Activated CD4-positive, alpha-beta T cell treated with anti-CD3 and anti-CD28 coated beads, Interleukin-2, amount 10 ng/mL, durations not matched to agents 7 days and 5 days (primary cell): ENCODE measurements around the gene SLC12A6. TPM values are rescaled to one million over a fixed set of nuclear protein-coding genes. Genes with fewer than 3 reads are reported as not detected.
A peak's percentile ranks its signal among the peaks of the same experiment; 100 is the strongest.

ENCODE experiments used
- CTCF ChIA-PET: fragments of 350-600 bp; sonication (Branson Sonifier 250); formaldehyde crosslinking; loops from one replicate; lab custom pipeline; 2021; ENCODE audit warnings: antibody characterized with exemption; lab: Charles Lee
- POLR2A ChIA-PET: fragments of 350-600 bp; sonication (Branson Sonifier 250); formaldehyde crosslinking; loops from one replicate; lab custom pipeline; 2021; ENCODE audit warnings: antibody characterized with exemption; lab: Charles Lee
- DNase-seq: peaks from one replicate; pipeline ENCODE4 v3.0.0-alpha.2; 2020
- H3K27ac Mint-ChIP-seq: one replicate; pipeline ENCODE4 v1.8.0; 2021; ENCODE audit warnings: mild to moderate bottlenecking, moderate library complexity, mixed read lengths
- H3K27me3 Mint-ChIP-seq: one replicate; pipeline ENCODE4 v1.8.0; 2021; ENCODE audit warnings: mixed read lengths
- H3K36me3 Mint-ChIP-seq: one replicate; pipeline ENCODE4 v1.8.0; 2021; ENCODE audit warnings: low read depth, mixed read lengths
- H3K4me1 Mint-ChIP-seq: one replicate; pipeline ENCODE4 v1.8.0; 2021; ENCODE audit warnings: mixed read lengths
- H3K4me3 Mint-ChIP-seq: one replicate; pipeline ENCODE4 v1.8.0; 2021; ENCODE audit warnings: mild to moderate bottlenecking, moderate library complexity, mixed read lengths
- H3K9me3 Mint-ChIP-seq: one replicate; pipeline ENCODE4 v1.8.0; 2021; ENCODE audit warnings: mixed read lengths
- total RNA-seq, 2 experiments: library from RNA; stranded (reverse); gene quantifications; one replicate each; pipeline ENCODE4 v1.2.3, GENCODE V29; 2021

Gene SLC12A6
- total RNA-seq, 2 experiments from 2014 or later: 32.7 to 36.7 TPM

DNA sequence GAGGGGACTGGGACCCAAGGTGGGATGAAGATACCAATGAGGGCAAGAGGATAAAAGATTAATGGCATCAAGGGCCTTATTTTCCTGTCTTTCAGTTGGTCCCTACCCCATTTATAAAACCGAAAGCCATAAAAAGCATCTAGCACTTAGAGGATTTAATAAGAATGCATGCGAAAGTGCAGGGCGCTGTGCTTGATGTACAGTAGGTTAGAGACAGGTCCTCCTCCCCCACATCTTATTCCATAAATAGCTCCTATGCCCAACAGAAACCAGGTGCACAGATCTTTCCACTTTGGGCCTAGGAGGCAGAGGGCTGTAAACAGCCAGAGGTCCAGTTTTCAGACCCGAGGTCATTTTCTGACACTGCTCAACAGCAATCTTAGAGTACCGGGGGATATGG, 28.3 kb upstream of the SLC12A6 start:
- DNase-seq: no peak
- CTCF ChIA-PET: interaction anchor here (3.2 to 3.8 kb wide), 3 partner anchors 11 to 28 kb away, joined by 14 to 31 read pairs (median 28); partner anchors contain the start of genes NOP10, NUTM1 and SLC12A6

GRCh38 chr15:34365091-34365825, 27.7 kb upstream of the SLC12A6 start:
- H3K36me3 Mint-ChIP-seq: peaks cover 28% of the 10 kb centered on the region
- no peak for DNase-seq
- ChIA-PET POLR2A (interaction anchor here (1.0 to 1.2 kb wide), 2 partner anchors 22 to 36 kb away, joined by 3 to 5 read pairs; partner anchors contain the start of genes NOP10 and NUTM1), CTCF (interaction anchor here (3.2 to 3.7 kb wide), 2 partner anchors 11 to 22 kb away, joined by 28 to 31 read pairs; partner anchors contain the start of genes NOP10 and NUTM1)
- peaks cover 57% of the 10 kb centered on the region for H3K4me1 Mint-ChIP-seq
- peak overlapping the region; percentile 97 for H3K4me3 Mint-ChIP-seq
- no peaks in the 10 kb centered on the region for H3K27me3 Mint-ChIP-seq
- no peaks in the 10 kb centered on the region for H3K9me3 Mint-ChIP-seq
- H3K27ac Mint-ChIP-seq: peak overlapping the region; percentile 89

More for the DNA sequence above, 28.3 kb upstream of the SLC12A6 start:
- peaks cover 58% of the 10 kb centered on the region for H3K4me1 Mint-ChIP-seq
- H3K27ac Mint-ChIP-seq: peak overlapping the region; percentile 89
- peaks cover 27% of the 10 kb centered on the region for H3K36me3 Mint-ChIP-seq
- no peaks in the 10 kb centered on the region for H3K9me3 Mint-ChIP-seq
- POLR2A ChIA-PET: interaction anchor here (1.0 to 1.2 kb wide), 2 partner anchors 23 to 36 kb away, joined by 3 to 5 read pairs; partner anchors contain the start of genes NOP10 and NUTM1
- H3K27me3 Mint-ChIP-seq: no peaks in the 10 kb centered on the region
- H3K4me3 Mint-ChIP-seq: peak overlapping the region; percentile 97

DNA sequence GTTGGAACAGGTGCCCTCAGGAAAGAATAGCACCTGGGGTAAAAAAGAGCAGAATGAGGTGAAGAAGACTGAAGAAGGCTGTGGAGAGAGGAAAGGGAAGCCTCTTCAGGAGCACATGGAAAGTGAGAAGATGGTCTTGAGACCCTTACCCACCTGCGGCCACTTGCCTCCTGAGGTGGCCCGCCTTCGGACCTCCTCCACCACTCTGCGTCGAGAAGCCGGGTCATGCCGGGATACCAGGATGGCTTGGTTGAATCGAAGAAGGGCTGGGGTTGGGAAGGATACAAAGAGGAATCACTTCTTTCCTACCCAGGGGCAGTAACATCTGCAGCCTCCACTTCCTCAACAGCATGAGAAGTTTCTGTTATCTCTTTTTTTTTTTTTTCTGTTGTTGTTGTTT, 26.5 kb upstream of the SLC12A6 start:
- Mint-ChIP-seq H3K4me3 (no peak overlapping the region), H3K4me1 (peaks cover 49% of the 10 kb centered on the region), H3K27me3 (no peaks in the 10 kb centered on the region), H3K9me3 (no peaks in the 10 kb centered on the region), H3K36me3 (peaks cover 35% of the 10 kb centered on the region), H3K27ac (no peak overlapping the region)
- ChIA-PET CTCF (no interaction called here), POLR2A (no interaction called here)
- DNase-seq: no peak

DNA sequence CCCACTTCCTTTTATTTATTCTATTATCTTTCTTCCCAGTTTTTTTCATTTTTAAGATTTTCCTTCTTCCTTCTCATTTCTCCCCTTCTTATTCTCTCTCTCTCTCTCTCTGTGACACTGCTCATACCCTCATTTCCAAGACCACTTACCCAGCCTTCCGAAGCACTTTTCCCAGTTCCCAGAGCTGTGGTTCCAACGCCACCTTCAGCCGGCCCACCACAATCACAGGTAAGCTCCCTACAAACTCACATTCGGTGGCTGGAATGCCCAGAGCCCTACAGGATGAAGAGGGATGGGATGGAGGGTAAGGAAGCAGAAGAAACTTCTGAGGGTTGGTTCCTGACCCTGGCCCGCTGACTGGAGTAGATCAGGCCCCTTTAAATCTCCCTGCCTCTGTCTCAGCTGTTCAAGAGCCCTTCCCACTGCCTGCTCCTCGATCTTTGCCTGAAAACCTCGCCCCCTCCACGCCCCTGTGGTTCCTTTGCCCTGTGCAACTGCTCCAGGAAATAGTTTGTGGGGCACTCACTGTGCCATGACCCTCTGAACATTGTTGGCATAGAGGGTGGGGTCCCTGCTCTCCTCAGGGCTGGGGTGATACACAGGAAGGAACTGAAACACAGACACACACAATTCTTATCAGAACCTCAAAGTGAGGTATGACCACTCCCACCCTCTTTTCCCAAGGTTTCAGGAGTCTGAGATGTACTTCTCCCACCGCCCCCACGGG, 24.6 kb upstream of the SLC12A6 start:
- Mint-ChIP-seq H3K4me3 (no peak overlapping the region), H3K4me1 (peaks cover 38% of the 10 kb centered on the region), H3K36me3 (peaks cover 49% of the 10 kb centered on the region), H3K9me3 (no peaks in the 10 kb centered on the region), H3K27me3 (no peaks in the 10 kb centered on the region), H3K27ac (peak overlapping the region; percentile 76)
- ChIA-PET CTCF (interaction anchor here (1.5 kb wide), 1 partner anchor 19 kb away, joined by 5 read pairs; the partner anchor contains the start of genes NOP10 and NUTM1), POLR2A (no interaction called here)
- DNase-seq: no peak

GRCh38 chr15:34361278-34361677, 23.7 kb upstream of the SLC12A6 start:
- no peak overlapping the region for H3K27ac Mint-ChIP-seq
- H3K4me3 Mint-ChIP-seq: no peak overlapping the region
- POLR2A ChIA-PET: no interaction called here
- no peaks in the 10 kb centered on the region for H3K9me3 Mint-ChIP-seq
- DNase-seq: no peak
- peaks cover 53% of the 10 kb centered on the region for H3K36me3 Mint-ChIP-seq
- CTCF ChIA-PET: interaction anchor here (0.9 to 1.5 kb wide), 2 partner anchors 18 to 24 kb away, joined by 4 to 5 read pairs; partner anchors contain the start of genes NOP10, NUTM1 and SLC12A6
- H3K27me3 Mint-ChIP-seq: no peaks in the 10 kb centered on the region
- H3K4me1 Mint-ChIP-seq: peaks cover 37% of the 10 kb centered on the region

DNA sequence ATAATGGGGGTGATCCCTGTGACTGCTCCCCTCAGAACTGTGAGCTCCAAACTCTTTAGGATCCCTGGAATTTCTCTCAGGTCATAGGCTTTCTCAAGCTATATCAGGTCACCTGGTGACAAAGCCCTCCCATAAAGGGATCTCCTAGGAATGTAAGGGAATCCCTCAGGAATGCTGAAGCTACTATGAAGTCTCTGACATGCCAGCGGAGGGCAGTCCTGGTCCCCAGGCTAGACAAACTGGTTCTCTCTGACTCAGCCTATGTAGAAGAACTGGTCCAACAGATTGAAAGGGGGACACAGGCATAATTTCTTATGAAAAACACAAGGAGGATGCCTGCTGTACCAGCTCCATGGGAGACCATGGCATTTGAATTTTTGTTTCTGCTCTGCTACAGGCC, 22.7 kb upstream of the SLC12A6 start:
- Mint-ChIP-seq H3K9me3 (no peaks in the 10 kb centered on the region), H3K4me3 (no peak overlapping the region), H3K4me1 (peaks cover 27% of the 10 kb centered on the region), H3K27me3 (no peaks in the 10 kb centered on the region), H3K36me3 (peaks cover 55% of the 10 kb centered on the region), H3K27ac (no peak overlapping the region)
- ChIA-PET CTCF (interaction anchor here (0.9 to 1.5 kb wide), 5 partner anchors 17 to 151 kb away, joined by 3 to 6 read pairs (median 4); partner anchors contain the start of genes NOP10, NUTM1 and SLC12A6), POLR2A (no interaction called here)
- no peak for DNase-seq

- ChIA-PET CTCF (interaction anchor here (1.1 to 1.3 kb wide), 2 partner anchors 17 to 150 kb away, joined by 4 to 6 read pairs; partner anchors contain the start of genes NOP10 and NUTM1), POLR2A (no interaction called here)
- no peak overlapping the region for H3K27ac Mint-ChIP-seq
- H3K36me3 Mint-ChIP-seq: peaks cover 57% of the 10 kb centered on the region
- H3K9me3 Mint-ChIP-seq: no peaks in the 10 kb centered on the region
- H3K4me1 Mint-ChIP-seq: peaks cover 19% of the 10 kb centered on the region
- no peaks in the 10 kb centered on the region for H3K27me3 Mint-ChIP-seq
- no peak for DNase-seq
- no peak overlapping the region for H3K4me3 Mint-ChIP-seq
Observed at GRCh38 chr15:34359416-34359815, 21.8 kb upstream of the SLC12A6 start.

GRCh38 chr15:34358948-34359347, 21.4 kb upstream of the SLC12A6 start:
- Mint-ChIP-seq H3K27me3 (no peaks in the 10 kb centered on the region), H3K36me3 (peaks cover 57% of the 10 kb centered on the region), H3K4me1 (peaks cover 18% of the 10 kb centered on the region), H3K27ac (no peak overlapping the region), H3K4me3 (no peak overlapping the region), H3K9me3 (no peaks in the 10 kb centered on the region)
- POLR2A ChIA-PET: no interaction called here
- CTCF ChIA-PET: interaction anchor here (1.3 to 2.2 kb wide), 2 partner anchors 8 to 16 kb away, joined by 4 to 20 read pairs; partner anchors contain the start of genes LPCAT4, NOP10 and NUTM1
- no peak for DNase-seq

- H3K27ac Mint-ChIP-seq: no peak overlapping the region
- peaks cover 13% of the 10 kb centered on the region for H3K4me1 Mint-ChIP-seq
- ChIA-PET CTCF (interaction anchor here (0.6 to 2.2 kb wide), 5 partner anchors 9 to 112 kb away, joined by 3 to 20 read pairs (median 3); partner anchors contain the start of gene LPCAT4), POLR2A (no interaction called here)
- no peaks in the 10 kb centered on the region for H3K9me3 Mint-ChIP-seq
- H3K27me3 Mint-ChIP-seq: no peaks in the 10 kb centered on the region
- H3K4me3 Mint-ChIP-seq: no peak overlapping the region
- H3K36me3 Mint-ChIP-seq: peaks cover 57% of the 10 kb centered on the region
- no peak for DNase-seq
Observed at GRCh38 chr15:34358367-34358766, 20.8 kb upstream of the SLC12A6 start.

DNA sequence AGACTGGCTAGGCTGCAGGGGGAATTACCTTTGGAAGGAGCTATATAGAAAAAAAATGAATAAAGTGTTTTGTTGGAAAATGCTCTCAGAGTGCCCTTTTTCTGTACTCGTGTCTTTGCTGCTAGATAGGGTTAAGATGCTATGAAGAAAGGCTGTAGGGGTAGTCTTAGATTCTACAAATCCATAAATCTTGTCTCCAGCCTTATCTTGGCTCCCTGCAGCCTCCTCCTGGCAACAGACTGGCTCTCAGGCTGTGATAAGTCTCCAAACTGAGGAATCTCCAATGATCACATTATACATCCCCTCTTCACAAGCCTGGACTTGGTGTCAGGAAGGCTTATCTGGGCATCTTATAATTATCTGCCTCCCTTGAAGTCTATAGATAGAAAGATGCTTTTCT, 20.1 kb upstream of the SLC12A6 start:
- ChIA-PET POLR2A (no interaction called here), CTCF (interaction anchor here (0.6 to 2.2 kb wide), 6 partner anchors 10 to 111 kb away, joined by 3 to 20 read pairs (median 3); partner anchors contain the start of gene LPCAT4)
- DNase-seq: no peak
- peaks cover 52% of the 10 kb centered on the region for H3K36me3 Mint-ChIP-seq
- H3K4me3 Mint-ChIP-seq: no peak overlapping the region
- H3K27me3 Mint-ChIP-seq: no peaks in the 10 kb centered on the region
- H3K9me3 Mint-ChIP-seq: no peaks in the 10 kb centered on the region
- H3K4me1 Mint-ChIP-seq: peaks cover 7% of the 10 kb centered on the region
- H3K27ac Mint-ChIP-seq: no peak overlapping the region

DNA sequence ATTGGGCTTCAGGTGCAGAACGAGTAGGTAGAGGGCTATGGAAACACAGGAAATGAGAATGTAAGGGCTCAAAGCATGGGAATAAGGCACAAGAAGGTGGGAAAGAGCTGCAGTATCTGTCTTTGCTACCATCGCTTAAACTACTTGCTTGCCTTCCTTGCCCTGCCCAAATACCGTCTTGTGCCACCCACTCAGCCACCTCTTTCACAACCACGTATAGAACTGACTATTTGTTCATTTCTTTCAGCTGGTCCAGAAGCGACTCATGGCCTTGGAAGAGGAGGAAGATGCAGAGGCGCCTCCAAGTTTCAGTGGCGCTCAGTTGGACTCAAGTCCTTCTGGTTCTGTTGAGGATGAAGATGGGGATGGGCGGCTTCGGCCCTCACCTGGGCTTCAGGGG, 17.7 kb upstream of the SLC12A6 start:
- CTCF ChIA-PET: interaction anchor here (1.3 to 4.3 kb wide), 3 partner anchors 11 to 195 kb away, joined by 3 to 28 read pairs (median 5); partner anchors contain the start of genes LPCAT4, NOP10 and NUTM1
- Mint-ChIP-seq H3K27me3 (no peaks in the 10 kb centered on the region), H3K4me3 (no peak overlapping the region), H3K27ac (peak overlapping the region; percentile 28), H3K4me1 (no peaks in the 10 kb centered on the region), H3K9me3 (no peaks in the 10 kb centered on the region), H3K36me3 (peaks cover 33% of the 10 kb centered on the region)
- DNase-seq: no peak
- POLR2A ChIA-PET: no interaction called here

GRCh38 chr15:34354286-34354685, 16.7 kb upstream of the SLC12A6 start:
- DNase-seq: no peak
- POLR2A ChIA-PET: no interaction called here
- no peaks in the 10 kb centered on the region for H3K4me1 Mint-ChIP-seq
- H3K9me3 Mint-ChIP-seq: no peaks in the 10 kb centered on the region
- no peaks in the 10 kb centered on the region for H3K27me3 Mint-ChIP-seq
- H3K4me3 Mint-ChIP-seq: no peak overlapping the region
- H3K27ac Mint-ChIP-seq: no peak overlapping the region
- CTCF ChIA-PET: interaction anchor here (1.5 to 4.3 kb wide), 2 partner anchors 11 to 12 kb away, joined by 5 to 28 read pairs; partner anchors contain the start of genes LPCAT4, NOP10 and NUTM1
- peaks cover 28% of the 10 kb centered on the region for H3K36me3 Mint-ChIP-seq
